Choroid plexus epithelial cell (primary cell): ENCODE results near the gene PRELID2.
A peak's percentile ranks its signal among the peaks of the same experiment; 100 is the strongest.

ENCODE experiments used
- DNase-seq: peaks from one replicate; pipeline ENCODE4 v3.0.0-alpha.2; 2010; ENCODE audit warnings: low read depth
- H3K4me3 ChIP-seq: 2 replicates; pipeline ENCODE4 v1.5.1; 2011; ENCODE audit warnings: low read depth, mild to moderate bottlenecking, control low read depth, low read length, moderate library complexity
- CTCF ChIP-seq: conservative IDR thresholded peaks from 2 replicates; pipeline ENCODE4 v1.5.1; 2011; ENCODE audit warnings: low read depth, mild to moderate bottlenecking, control low read depth, inconsistent platforms, low read length, moderate library complexity

Gene PRELID2

GRCh38 chr5:145775411-145775810 lies 59.7 kb downstream of the PRELID2 start:
- TF ChIP-seq CTCF, result no peak
- peak; percentile 31 for DNase-seq
- no peak overlapping the region for H3K4me3 ChIP-seq

- no peak overlapping the region for H3K4me3 ChIP-seq
- TF ChIP-seq CTCF, result no peak
- DNase-seq, result peak; percentile 13
Observed at GRCh38 chr5:145774442-145774841, 60.7 kb downstream of the PRELID2 start.

GRCh38 chr5:145772466-145772865 lies 62.7 kb downstream of the PRELID2 start:
- no peak for DNase-seq
- no peak overlapping the region for H3K4me3 ChIP-seq
- TF ChIP-seq CTCF, result no peak

- no peak for TF ChIP-seq CTCF
Observed at GRCh38 chr5:145768863-145769262, 66.3 kb downstream of the PRELID2 start.

GRCh38 chr5:145764325-145764724 lies 70.8 kb downstream of the PRELID2 start:
- H3K4me3 ChIP-seq, result no peak overlapping the region
- peak; percentile 28 for DNase-seq
- TF ChIP-seq CTCF, result no peak

More at GRCh38 chr5:145768863-145769262, 66.3 kb downstream of the PRELID2 start:
- DNase-seq, result no peak
- no peak overlapping the region for H3K4me3 ChIP-seq

- no peak overlapping the region for H3K4me3 ChIP-seq
- DNase-seq, result no peak
- TF ChIP-seq CTCF, result no peak
Observed at GRCh38 chr5:145762833-145763232, 72.3 kb downstream of the PRELID2 start.

- no peak for TF ChIP-seq CTCF
- no peak overlapping the region for H3K4me3 ChIP-seq
- no peak for DNase-seq
Observed at GRCh38 chr5:145761254-145761653, 73.9 kb downstream of the PRELID2 start.
